Measurements from ENCODE around the gene LACRT.

DNA sequence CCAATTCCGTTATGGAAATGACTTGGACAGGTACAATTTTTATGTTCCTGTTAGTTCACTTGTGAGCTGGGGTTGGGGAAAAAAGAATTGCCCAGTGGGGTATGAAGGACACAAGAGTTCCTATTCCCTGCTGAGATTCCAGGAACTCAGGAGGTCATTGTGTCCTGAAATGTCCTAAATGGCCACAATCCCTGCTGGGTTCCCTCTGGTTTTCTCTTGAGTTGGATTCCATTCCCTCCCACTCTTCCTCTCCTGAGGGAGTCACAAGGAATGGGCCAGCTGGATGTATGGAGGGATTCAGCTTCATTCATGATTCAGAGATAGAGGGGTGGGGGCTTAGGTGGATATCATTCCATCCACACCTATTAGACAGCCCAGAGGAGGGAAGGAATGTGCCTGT is 48.0 kb upstream of the LACRT start:
- TF ChIP-seq CTCF (conservative IDR thresholded peaks at IDR 0.05) (no peak), ZFX (IDR thresholded peaks at IDR 0.05) (no peak)

Data from C4-2B (cell line).